ENCODE results near the gene SLC25A25. TPM values are rescaled to one million over a fixed set of nuclear protein-coding genes. Genes with fewer than 3 reads are reported as not detected.

The SLC25A25 gene
- total and polyA plus RNA-seq, 2 of the 8 experiments (the other 6 are each of a cell fraction or from before 2014, with no cell fraction given): 6.5 to 18.5 TPM

DNA sequence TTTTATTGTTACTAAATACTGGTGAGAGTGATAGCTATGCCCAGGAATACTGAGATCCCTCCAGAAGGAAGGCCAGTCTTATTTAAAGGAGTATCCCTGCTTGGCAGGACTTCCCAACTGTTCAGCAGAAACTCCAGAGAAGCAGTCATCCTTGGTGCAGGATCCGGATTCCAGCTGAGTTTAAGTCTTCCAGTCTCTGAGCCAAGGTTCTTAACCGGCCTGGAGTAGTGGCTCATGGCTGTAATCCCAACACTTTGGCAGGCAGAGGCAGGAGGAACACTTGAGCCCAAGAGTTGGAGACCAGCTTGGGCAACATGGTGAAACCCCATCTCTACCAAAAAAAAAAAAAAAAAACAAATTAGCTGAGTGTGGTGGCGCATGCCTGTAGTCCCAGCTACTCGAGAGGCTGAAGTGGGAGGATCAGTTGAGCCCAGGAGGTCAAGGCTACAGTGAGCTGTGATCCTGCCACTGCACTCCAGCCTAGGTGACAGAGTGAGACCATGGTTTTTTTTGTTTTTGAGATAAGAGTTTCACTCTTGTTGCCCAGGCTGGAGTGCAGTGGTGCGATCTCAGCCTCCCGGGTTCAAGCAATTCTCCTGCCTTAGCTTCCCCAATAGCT is 8.6 kb upstream of the SLC25A25 start (continued):
- no peak for TF ChIP-seq RBBP5 (IDR thresholded peaks at IDR 0.05; ENCODE audit: borderline replicate concordance, low read depth, low read length)
